ENCODE measurements around the gene MRGPRE. TPM values are rescaled to one million over a fixed set of nuclear protein-coding genes. Genes with fewer than 3 reads are reported as not detected.

Gene MRGPRE
- total RNA-seq, 1 donor from 2014 or later, result not detected

GRCh38 chr11:3218483-3219280 lies 13.5 kb downstream of the MRGPRE start, which contains the start of gene MRGPRG:
TSS of gene MRGPRG (minus strand) at chr11:3218813. CDS start at chr11:3218813, 0 bp downstream.
- no peak for DNase-seq (ENCODE audit: low read depth)
- FAIRE-seq, result peak; percentile 85
- no peak within 1 kb of the TSS for H3K4me3 ChIP-seq (ENCODE audit: low read depth, low read length)
- H3K36me3 ChIP-seq (ENCODE audit: control insufficient read depth, insufficient read depth, low read length), result no peaks in the 10 kb centered on the region
- TF ChIP-seq CTCF (IDR thresholded peaks at IDR 0.05; ENCODE audit: insufficient read depth, low read length, severe bottlenecking), result no peak
- H3K27me3 ChIP-seq (ENCODE audit: control insufficient read depth, insufficient read depth, low read length), result peaks cover 11% of the 10 kb centered on the region

GRCh38 chr11:3217818-3218482 lies 14.3 kb downstream of the MRGPRE start:
- TF ChIP-seq CTCF (IDR thresholded peaks at IDR 0.05; ENCODE audit: insufficient read depth, low read length, severe bottlenecking), result no peak
- Histone ChIP-seq H3K27me3 (ENCODE audit: control insufficient read depth, insufficient read depth, low read length) (peaks cover 11% of the 10 kb centered on the region), H3K36me3 (ENCODE audit: control insufficient read depth, insufficient read depth, low read length) (no peaks in the 10 kb centered on the region), H3K4me3 (ENCODE audit: low read depth, low read length) (no peak overlapping the region)
- DNase-seq (ENCODE audit: low read depth), result no peak
- no peak for FAIRE-seq

- no peak for FAIRE-seq
- no peak for TF ChIP-seq CTCF (IDR thresholded peaks at IDR 0.05; ENCODE audit: insufficient read depth, low read length, severe bottlenecking)
- no peak for DNase-seq (ENCODE audit: low read depth)
These were observed 16.1 kb downstream of the MRGPRE start for GRCh38 chr11:3216027-3216525.

GRCh38 chr11:3215346-3216026 lies 16.7 kb downstream of the MRGPRE start:
- DNase-seq (ENCODE audit: low read depth), result no peak
- TF ChIP-seq CTCF (IDR thresholded peaks at IDR 0.05; ENCODE audit: insufficient read depth, low read length, severe bottlenecking), result no peak
- Histone ChIP-seq H3K36me3 (ENCODE audit: control insufficient read depth, insufficient read depth, low read length) (no peaks in the 10 kb centered on the region), H3K4me3 (ENCODE audit: low read depth, low read length) (no peak overlapping the region), H3K27me3 (ENCODE audit: control insufficient read depth, insufficient read depth, low read length) (peaks cover 6% of the 10 kb centered on the region)
- no peak for FAIRE-seq

More at GRCh38 chr11:3216027-3216525, 16.1 kb downstream of the MRGPRE start:
- no peak overlapping the region for H3K4me3 ChIP-seq (ENCODE audit: low read depth, low read length)
- H3K36me3 ChIP-seq (ENCODE audit: control insufficient read depth, insufficient read depth, low read length), result no peaks in the 10 kb centered on the region
- peaks cover 11% of the 10 kb centered on the region for H3K27me3 ChIP-seq (ENCODE audit: control insufficient read depth, insufficient read depth, low read length)

- FAIRE-seq, result no peak
- Histone ChIP-seq H3K27me3 (ENCODE audit: control insufficient read depth, insufficient read depth, low read length) (peaks cover 2% of the 10 kb centered on the region), H3K36me3 (ENCODE audit: control insufficient read depth, insufficient read depth, low read length) (no peaks in the 10 kb centered on the region), H3K4me3 (ENCODE audit: low read depth, low read length) (no peak overlapping the region)
- no peak for TF ChIP-seq CTCF (IDR thresholded peaks at IDR 0.05; ENCODE audit: insufficient read depth, low read length, severe bottlenecking)
- no peak for DNase-seq (ENCODE audit: low read depth)
These were observed 17.9 kb downstream of the MRGPRE start for GRCh38 chr11:3214420-3214699.

All from bronchial epithelial cell (primary cell).